Peyer's patch (tissue), 4 donors: ENCODE results near the gene ARMH4. TPM values are rescaled to one million over a fixed set of nuclear protein-coding genes. Genes with fewer than 3 reads are reported as not detected.

Experiments used
- DNase-seq, 3 donors: peaks; one replicate each; pipeline ENCODE4 v3.0.0-alpha.2; 2017 to 2019
- H3K27ac ChIP-seq, 4 donors: fragments of 200-600 bp; sonication (generic); one replicate each; pipeline ENCODE4 v1.5.1; 2016 to 2019
- H3K27me3 ChIP-seq, 2 donors: fragments of 200-600 bp; sonication (generic); one replicate each; pipeline ENCODE4 v1.5.1; 2019
- H3K36me3 ChIP-seq, 3 donors: fragments of 200-600 bp; sonication (generic); one replicate each; pipeline ENCODE4 v1.5.1; 2016 to 2019
- H3K4me1 ChIP-seq, 4 donors: fragments of 200-600 bp; sonication (generic); one replicate each; pipeline ENCODE4 v1.5.1; 2016 to 2019
- H3K4me3 ChIP-seq, 4 donors: fragments of 200-600 bp; sonication (generic); 1 replicate in 3 of 4; 2 replicates in 1 of 4; pipeline ENCODE4 v1.5.1; 2016 to 2019; ENCODE audit warnings: mild to moderate bottlenecking in 1 of 4
- H3K9me3 ChIP-seq, 4 donors: fragments of 200-600 bp; sonication (generic); one replicate each; pipeline ENCODE4 v1.5.1; 2016 to 2019; ENCODE audit warnings: mild to moderate bottlenecking in 1 of 4
- CTCF ChIP-seq, 6 experiments: fragments of 450-650 bp in 4 of 6; fragments of 200-600 bp in 2 of 6; sonication (generic) in 1 of 6; IDR thresholded peaks; one replicate each; pipeline ENCODE4 v1.5.1; 2017 to 2019; ENCODE audit warnings: antibody characterized with exemption in 6 of 6, mild to moderate bottlenecking in 3 of 6, moderate library complexity in 1 of 6
- POLR2A ChIP-seq, 2 donors: fragments of 450-650 bp; IDR thresholded peaks; one replicate each; pipeline ENCODE4 v1.5.1; 2017; ENCODE audit warnings: antibody characterized with exemption in 2 of 2, mild to moderate bottlenecking in 2 of 2, moderate library complexity in 2 of 2
- total RNA-seq, 4 donors: library from RNA; depleted of rRNA; stranded (reverse); fragments of >200 nt; gene quantifications; one replicate each; pipeline ENCODE4 v1.1.0, GENCODE V29; 2016

ARMH4 gene
- total RNA-seq, 4 donors from 2014 or later, result 0.18 to 3.2 (median 1.4) TPM

- H3K4me1 ChIP-seq, result no peaks in the 10 kb centered on the region
- DNase-seq, result no peak
- TF ChIP-seq POLR2A (IDR thresholded peaks at IDR 0.05) (no peak), CTCF (IDR thresholded peaks at IDR 0.05) (no peak)
- no peaks in the 10 kb centered on the region for H3K27me3 ChIP-seq
- no peaks in the 10 kb centered on the region for H3K36me3 ChIP-seq
- H3K9me3 ChIP-seq, result no peaks in the 10 kb centered on the region
- no peak overlapping the region for H3K4me3 ChIP-seq
- H3K27ac ChIP-seq, result no peak overlapping the region
Measured at GRCh38 chr14:57999979-58000378, 152.0 kb downstream of the ARMH4 start.

- Histone ChIP-seq H3K4me3 (no peak overlapping the region), H3K27ac (no peak overlapping the region), H3K36me3 (no peaks in the 10 kb centered on the region), H3K9me3 (no peaks in the 10 kb centered on the region), H3K4me1 (no peaks in the 10 kb centered on the region), H3K27me3 (no peaks in the 10 kb centered on the region)
- no peak for TF ChIP-seq CTCF (IDR thresholded peaks at IDR 0.05)
- TF ChIP-seq POLR2A (IDR thresholded peaks at IDR 0.05), result no peak
- DNase-seq, result no peak
Measured at GRCh38 chr14:57999471-57999870, 152.5 kb downstream of the ARMH4 start.

GRCh38 chr14:57998766-57999165 is 153.2 kb downstream of the ARMH4 start:
- no peak overlapping the region for H3K4me3 ChIP-seq
- no peaks in the 10 kb centered on the region for H3K27me3 ChIP-seq
- H3K9me3 ChIP-seq, result no peaks in the 10 kb centered on the region
- H3K27ac ChIP-seq, result no peak overlapping the region
- no peaks in the 10 kb centered on the region for H3K4me1 ChIP-seq
- H3K36me3 ChIP-seq, result no peaks in the 10 kb centered on the region
- no peak for DNase-seq
- no peak for TF ChIP-seq POLR2A (IDR thresholded peaks at IDR 0.05)
- TF ChIP-seq CTCF (IDR thresholded peaks at IDR 0.05), result no peak

- Histone ChIP-seq H3K36me3 (no peaks in the 10 kb centered on the region), H3K9me3 (no peaks in the 10 kb centered on the region), H3K27ac (no peak overlapping the region), H3K4me3 (no peak overlapping the region), H3K27me3 (no peaks in the 10 kb centered on the region), H3K4me1 (no peaks in the 10 kb centered on the region)
- TF ChIP-seq POLR2A (IDR thresholded peaks at IDR 0.05), result no peak
- no peak for TF ChIP-seq CTCF (IDR thresholded peaks at IDR 0.05)
- DNase-seq, result no peak
Measured at GRCh38 chr14:57991353-57991752, 160.7 kb downstream of the ARMH4 start.

GRCh38 chr14:57988445-57988844 is 163.6 kb downstream of the ARMH4 start:
- no peaks in the 10 kb centered on the region for H3K36me3 ChIP-seq
- H3K4me3 ChIP-seq, result no peak overlapping the region
- H3K27ac ChIP-seq, result no peak overlapping the region
- no peaks in the 10 kb centered on the region for H3K27me3 ChIP-seq
- TF ChIP-seq POLR2A (IDR thresholded peaks at IDR 0.05), result no peak
- TF ChIP-seq CTCF (IDR thresholded peaks at IDR 0.05), result no peak
- H3K4me1 ChIP-seq, result no peaks in the 10 kb centered on the region
- H3K9me3 ChIP-seq, result no peaks in the 10 kb centered on the region
- DNase-seq, result no peak
